ENCODE measurements around the gene PRR11.
"Not testable (repeated sequence)": the region's sequence is repeated elsewhere in the genome, so short reads cannot be mapped to it uniquely, and the experiment has no call there.

PRR11 gene

DNA sequence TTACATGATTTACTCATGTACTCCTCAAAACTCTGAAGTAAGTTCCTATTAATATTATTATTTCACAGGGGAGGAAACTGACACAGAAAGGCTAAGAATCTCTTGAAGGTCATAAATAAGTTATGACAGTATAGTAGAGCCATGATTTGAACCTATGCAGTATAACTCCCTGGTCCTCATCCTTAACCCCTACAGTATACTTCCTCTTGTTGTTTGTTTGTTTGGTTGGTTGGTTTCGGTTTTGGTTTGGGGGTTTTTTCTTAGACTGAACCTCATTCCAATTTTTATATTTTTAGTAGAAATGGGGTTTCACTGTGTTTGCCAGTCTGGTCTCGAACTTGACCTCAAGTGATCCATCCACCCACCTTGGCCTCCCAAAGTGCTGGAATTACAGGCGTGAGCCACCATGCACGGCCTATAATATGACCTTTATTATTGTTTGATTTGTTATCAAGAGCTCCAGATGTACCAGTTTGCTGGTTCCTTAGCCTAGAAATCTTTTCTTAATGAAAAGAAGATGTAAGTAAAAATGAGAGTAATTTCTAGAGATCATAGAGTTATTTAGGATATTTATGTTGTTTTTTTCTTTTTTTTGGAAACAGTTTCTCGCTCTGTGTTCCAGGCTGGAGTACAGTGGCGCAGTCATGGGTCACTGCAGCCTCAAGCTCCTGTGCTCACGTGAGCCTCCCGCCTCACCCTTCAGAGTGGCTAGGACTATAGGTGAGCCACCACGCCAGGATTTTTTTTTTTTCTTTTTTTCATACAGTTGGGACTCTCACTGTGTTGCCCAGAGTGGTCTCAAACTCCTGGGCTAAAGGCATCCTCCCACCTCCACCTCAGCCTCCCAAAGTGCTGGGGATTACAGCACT is 4.8 kb downstream of the PRR11 start:
- Mint-ChIP-seq H3K4me3 (peak overlapping the region; percentile 61), H3K4me1 (peaks cover 19% of the 10 kb centered on the region), H3K27ac (ENCODE audit: low read depth) (peak overlapping the region; percentile 86), H3K27me3 (no peaks in the 10 kb centered on the region), H3K9me3 (no peaks in the 10 kb centered on the region), H3K36me3 (ENCODE audit: insufficient read depth) (peaks cover 7% of the 10 kb centered on the region)
- ATAC-seq (replicated peaks; ENCODE audit: extremely low read depth, poor library complexity, severe bottlenecking): no peak
- DNase-seq (ENCODE audit: low spot score in 2 of 2): no peak

DNA sequence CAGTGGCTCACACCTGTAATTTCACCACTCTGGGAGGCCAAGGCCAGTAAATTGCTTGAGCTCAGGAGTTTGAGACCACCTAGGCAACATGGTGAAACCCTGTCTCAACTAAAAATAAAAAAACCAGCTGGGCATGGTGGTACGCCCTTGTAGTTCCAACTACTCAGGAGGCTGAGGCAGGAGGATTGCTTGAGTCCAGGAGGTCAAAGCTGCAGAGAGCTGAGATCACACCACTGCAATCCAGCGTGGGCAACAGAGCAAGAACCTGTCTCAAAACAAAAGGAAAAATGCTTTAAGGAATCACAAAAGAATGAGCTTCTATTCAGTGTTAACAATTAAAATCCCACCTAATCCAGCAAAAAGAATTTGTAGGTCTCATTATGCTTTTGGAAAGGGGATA is 5.9 kb downstream of the PRR11 start:
- Mint-ChIP-seq H3K27ac (ENCODE audit: low read depth) (peak overlapping the region; percentile 85), H3K36me3 (ENCODE audit: insufficient read depth) (peaks cover 7% of the 10 kb centered on the region), H3K27me3 (no peaks in the 10 kb centered on the region), H3K4me3 (no peak overlapping the region), H3K4me1 (peaks cover 19% of the 10 kb centered on the region), H3K9me3 (no peaks in the 10 kb centered on the region)
- ATAC-seq (replicated peaks; ENCODE audit: extremely low read depth, poor library complexity, severe bottlenecking): no peak
- no peak for DNase-seq (ENCODE audit: low spot score in 2 of 2)

DNA sequence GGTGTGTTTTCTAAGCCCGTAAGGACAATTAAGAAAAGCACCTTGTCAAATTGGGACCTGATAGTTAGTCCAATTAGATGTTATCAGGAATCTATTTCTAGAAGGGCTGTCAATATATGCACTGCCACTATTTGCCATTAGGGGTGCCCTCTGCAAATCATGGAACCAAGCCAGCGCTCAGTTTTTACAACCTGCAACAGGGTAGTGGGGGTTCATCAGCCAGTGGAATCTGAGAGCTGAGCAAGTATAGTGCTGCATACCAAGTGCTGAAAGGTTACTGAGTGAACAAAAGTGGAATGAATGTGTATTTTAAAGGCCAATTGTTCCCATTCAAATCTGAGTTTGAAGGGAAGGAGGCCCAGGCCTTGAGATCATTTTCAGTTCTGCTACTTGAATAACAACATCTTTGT is 10.4 kb downstream of the PRR11 start:
- ATAC-seq (replicated peaks; ENCODE audit: extremely low read depth, poor library complexity, severe bottlenecking): peak; percentile 65
- Mint-ChIP-seq H3K9me3 (no peaks in the 10 kb centered on the region), H3K27me3 (no peaks in the 10 kb centered on the region), H3K36me3 (ENCODE audit: insufficient read depth) (peaks cover 4% of the 10 kb centered on the region), H3K27ac (ENCODE audit: low read depth) (no peak overlapping the region), H3K4me1 (peaks cover 5% of the 10 kb centered on the region), H3K4me3 (no peak overlapping the region)
- peak in 1 of 2 donors; percentile 28 for DNase-seq (ENCODE audit: low spot score in 2 of 2)

DNA sequence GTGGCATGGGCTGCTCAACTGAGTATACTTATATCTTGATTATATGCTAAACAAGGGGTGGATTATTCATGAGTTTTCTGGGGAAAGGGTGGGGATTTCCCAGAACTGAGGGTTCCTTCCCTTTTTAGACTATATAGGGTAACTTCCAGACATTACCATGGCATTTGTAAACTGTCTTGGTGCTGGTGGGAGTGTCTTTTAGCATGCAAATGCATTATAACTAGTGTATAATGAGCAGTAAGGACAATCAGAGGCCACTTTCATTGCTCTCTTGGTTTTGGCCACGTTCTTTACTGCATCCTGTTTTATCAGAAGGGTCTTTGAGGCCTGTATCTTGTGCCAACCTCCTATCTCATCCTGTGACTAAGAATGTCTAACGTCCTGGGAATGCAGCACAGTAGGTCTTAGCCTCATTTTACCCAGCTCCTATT is 12.0 kb downstream of the PRR11 start:
- DNase-seq (ENCODE audit: low spot score in 2 of 2) (no peak), ATAC-seq (replicated peaks; ENCODE audit: extremely low read depth, poor library complexity, severe bottlenecking) (no peak)
- H3K4me1 Mint-ChIP-seq: peaks cover 5% of the 10 kb centered on the region
- no peak overlapping the region for H3K27ac Mint-ChIP-seq (ENCODE audit: low read depth)
- H3K36me3 Mint-ChIP-seq (ENCODE audit: insufficient read depth): peaks cover 1% of the 10 kb centered on the region
- no peaks in the 10 kb centered on the region for H3K9me3 Mint-ChIP-seq
- H3K27me3 Mint-ChIP-seq: no peaks in the 10 kb centered on the region
- no peak overlapping the region for H3K4me3 Mint-ChIP-seq

DNA sequence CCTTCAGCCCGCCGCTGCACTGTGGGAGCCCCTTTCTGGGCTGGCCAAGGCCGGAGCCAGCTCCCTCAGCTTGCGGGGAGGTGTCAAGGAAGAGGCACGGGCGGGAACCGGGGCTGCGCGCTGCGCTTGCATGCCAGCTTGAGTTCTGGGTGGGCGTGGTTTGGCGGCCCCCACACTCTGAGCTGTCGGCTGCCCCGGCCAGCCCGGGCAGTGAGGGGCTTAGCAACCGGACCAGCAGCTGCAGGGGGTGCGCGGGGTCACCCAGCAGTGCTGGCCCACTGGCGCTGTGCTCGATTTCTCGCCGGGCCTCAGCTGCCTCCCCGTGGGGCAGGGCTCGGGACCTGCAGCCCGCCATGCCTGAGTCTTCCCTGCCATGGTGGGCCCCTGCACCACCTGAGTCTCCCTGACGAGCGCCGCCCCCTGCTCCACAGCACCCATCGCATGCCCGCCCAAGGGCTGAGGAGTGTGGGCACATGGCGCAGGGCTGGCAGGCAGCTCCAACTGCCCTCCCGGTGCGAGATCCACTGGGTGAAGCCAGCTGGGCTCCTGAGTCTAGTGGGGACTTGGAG is 17.0 kb downstream of the PRR11 start:
- H3K4me1 Mint-ChIP-seq: peaks cover 5% of the 10 kb centered on the region
- DNase-seq (ENCODE audit: low spot score in 2 of 2) (no peak), ATAC-seq (replicated peaks; ENCODE audit: extremely low read depth, poor library complexity, severe bottlenecking) (no peak)
- H3K4me3 Mint-ChIP-seq: no peak overlapping the region
- no peak overlapping the region for H3K27ac Mint-ChIP-seq (ENCODE audit: low read depth)
- no peaks in the 10 kb centered on the region for H3K9me3 Mint-ChIP-seq
- no peaks in the 10 kb centered on the region for H3K27me3 Mint-ChIP-seq
- no peaks in the 10 kb centered on the region for H3K36me3 Mint-ChIP-seq (ENCODE audit: insufficient read depth)

DNA sequence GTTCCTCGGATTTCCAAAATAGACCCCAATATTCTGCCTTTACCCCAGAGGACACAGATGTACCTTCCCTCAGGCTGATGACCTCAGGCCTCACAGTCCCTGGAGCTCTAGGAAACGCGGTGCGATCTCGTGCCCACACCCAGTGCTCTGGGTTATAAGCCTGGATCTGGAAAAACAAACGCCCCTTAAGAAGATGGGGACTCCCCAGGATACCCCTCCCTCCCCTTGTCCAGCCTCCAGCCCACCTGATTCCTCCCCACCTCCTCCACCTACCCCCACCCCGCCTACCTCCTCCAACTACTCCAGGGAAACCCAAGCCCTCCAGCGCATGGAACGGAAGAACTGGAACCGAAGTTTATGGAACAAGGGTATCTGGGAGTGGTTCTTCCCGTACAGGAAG is 19.1 kb downstream of the PRR11 start:
- no peak overlapping the region for H3K4me3 Mint-ChIP-seq
- ATAC-seq (replicated peaks; ENCODE audit: extremely low read depth, poor library complexity, severe bottlenecking) (no peak), DNase-seq (ENCODE audit: low spot score in 2 of 2) (no peak)
- H3K4me1 Mint-ChIP-seq: peaks cover 10% of the 10 kb centered on the region
- H3K9me3 Mint-ChIP-seq: no peaks in the 10 kb centered on the region
- H3K36me3 Mint-ChIP-seq (ENCODE audit: insufficient read depth): no peaks in the 10 kb centered on the region
- H3K27me3 Mint-ChIP-seq: no peaks in the 10 kb centered on the region
- H3K27ac Mint-ChIP-seq (ENCODE audit: low read depth): no peak overlapping the region

DNA sequence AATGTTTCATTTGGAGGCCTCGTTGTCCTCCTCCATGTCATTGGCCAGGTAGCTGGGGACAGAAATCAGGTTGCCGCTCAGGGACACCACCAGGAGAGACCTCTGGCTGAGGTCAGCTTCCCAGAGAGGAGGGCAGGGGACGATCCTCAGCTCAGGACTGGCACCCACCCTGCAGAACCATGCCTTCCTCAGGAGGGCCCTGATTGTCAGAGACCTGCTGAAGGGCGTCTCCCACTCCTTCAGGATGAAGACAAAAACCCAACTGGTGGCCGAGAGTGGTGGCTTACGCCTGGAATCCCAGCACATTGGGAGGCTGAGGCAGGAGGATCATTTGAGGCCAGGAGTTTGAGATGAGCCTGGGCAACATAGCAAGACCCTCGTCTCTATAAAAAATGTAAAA is 19.5 kb downstream of the PRR11 start:
- H3K27ac Mint-ChIP-seq (ENCODE audit: low read depth): no peak overlapping the region
- no peak overlapping the region for H3K4me3 Mint-ChIP-seq
- H3K36me3 Mint-ChIP-seq (ENCODE audit: insufficient read depth): no peaks in the 10 kb centered on the region

DNA sequence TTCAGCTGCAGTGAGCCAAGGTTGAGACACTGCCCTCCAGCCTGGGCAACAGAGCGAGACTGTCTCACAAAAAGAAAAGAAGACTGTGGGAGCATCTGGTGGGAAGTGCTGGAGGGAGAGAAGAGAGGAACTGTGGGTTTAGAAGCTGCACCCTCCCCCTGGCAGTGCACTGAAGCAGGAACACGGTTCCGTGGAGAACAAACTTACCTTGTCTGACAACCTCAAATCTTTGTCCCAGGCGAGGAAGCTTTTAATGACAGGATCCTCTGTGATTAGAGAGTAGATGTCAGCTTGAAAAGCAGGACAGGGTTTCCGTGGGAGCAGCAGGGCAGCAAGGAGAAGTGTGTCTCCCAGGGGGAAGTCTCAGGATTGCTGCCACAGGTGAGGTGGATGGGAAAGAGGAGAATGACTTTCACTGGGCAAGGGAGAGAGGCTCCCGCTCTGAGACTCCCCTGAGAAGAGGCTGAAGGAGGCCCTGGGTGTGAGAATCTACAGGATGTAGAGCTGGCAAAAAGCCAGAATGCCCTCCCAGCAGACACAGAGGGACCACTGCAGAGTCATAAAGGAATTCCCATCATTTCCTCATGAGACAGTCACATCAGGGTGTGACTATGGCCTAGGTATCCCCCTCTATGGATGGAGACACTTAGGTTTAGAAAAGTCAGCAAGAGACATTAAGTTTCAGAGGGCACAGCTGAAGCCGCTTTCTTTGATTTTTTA is 22.9 kb downstream of the PRR11 start:
- no peak overlapping the region for H3K27ac Mint-ChIP-seq (ENCODE audit: low read depth)
- H3K4me1 Mint-ChIP-seq: peaks cover 5% of the 10 kb centered on the region
- no peaks in the 10 kb centered on the region for H3K27me3 Mint-ChIP-seq
- no peak overlapping the region for H3K4me3 Mint-ChIP-seq
- H3K36me3 Mint-ChIP-seq (ENCODE audit: insufficient read depth): peaks cover 6% of the 10 kb centered on the region
- ATAC-seq (replicated peaks; ENCODE audit: extremely low read depth, poor library complexity, severe bottlenecking) (no peak), DNase-seq (ENCODE audit: low spot score in 2 of 2) (no peak)
- no peaks in the 10 kb centered on the region for H3K9me3 Mint-ChIP-seq

More for the DNA sequence above, 19.5 kb downstream of the PRR11 start:
- H3K27me3 Mint-ChIP-seq: no peaks in the 10 kb centered on the region
- ATAC-seq (replicated peaks; ENCODE audit: extremely low read depth, poor library complexity, severe bottlenecking) (no peak), DNase-seq (ENCODE audit: low spot score in 2 of 2) (no peak)
- no peaks in the 10 kb centered on the region for H3K9me3 Mint-ChIP-seq
- peaks cover 10% of the 10 kb centered on the region for H3K4me1 Mint-ChIP-seq

DNA sequence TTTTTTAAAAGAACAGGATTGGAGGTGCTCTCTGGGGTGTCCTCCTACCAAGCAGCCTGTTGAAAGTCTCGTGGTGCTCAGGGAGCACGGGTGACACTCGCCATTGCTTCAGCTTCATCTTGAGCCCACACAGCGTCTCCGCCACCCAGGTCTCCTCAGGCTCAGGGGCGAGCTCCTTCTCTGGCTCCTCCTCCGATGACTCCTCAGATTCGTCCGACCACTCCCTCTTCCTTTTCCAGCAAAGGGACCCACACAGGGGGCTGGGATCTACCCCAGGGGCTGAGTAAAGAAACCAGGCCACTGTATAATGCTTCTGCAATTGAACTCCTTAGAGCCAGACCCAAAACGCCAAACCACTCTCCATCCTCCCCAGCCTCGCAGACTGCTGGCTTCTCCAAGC is 24.1 kb downstream of the PRR11 start:
- ATAC-seq (replicated peaks; ENCODE audit: extremely low read depth, poor library complexity, severe bottlenecking); H3K36me3 Mint-ChIP-seq (ENCODE audit: insufficient read depth); H3K27me3 Mint-ChIP-seq; H3K4me1 Mint-ChIP-seq; H3K9me3 Mint-ChIP-seq; DNase-seq (ENCODE audit: low spot score in 2 of 2); H3K4me3 Mint-ChIP-seq: not testable (repeated sequence)
- H3K27ac Mint-ChIP-seq (ENCODE audit: low read depth): peak overlapping the region; percentile 52

DNA sequence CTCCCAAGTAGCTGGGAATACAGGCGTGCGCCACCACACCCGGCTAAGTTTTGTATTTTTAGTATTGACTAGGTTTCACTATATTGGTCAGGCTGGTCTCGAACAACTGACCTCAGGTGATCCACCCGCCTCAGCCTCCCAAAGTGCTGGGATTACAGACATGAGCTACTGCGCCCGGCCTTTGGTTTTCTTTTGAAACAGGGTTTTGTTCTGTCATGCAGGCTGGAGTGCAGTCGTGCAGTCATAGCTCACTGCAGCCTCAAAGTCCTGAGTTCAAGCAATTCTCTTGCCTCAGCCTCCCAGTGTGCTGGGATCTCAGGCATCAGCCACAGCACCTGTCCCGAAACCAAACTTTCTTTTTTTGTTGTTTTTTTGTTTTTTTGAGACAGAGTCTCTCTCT is 25.1 kb downstream of the PRR11 start:
- no peaks in the 10 kb centered on the region for H3K9me3 Mint-ChIP-seq
- no peak for ATAC-seq (replicated peaks; ENCODE audit: extremely low read depth, poor library complexity, severe bottlenecking)
- H3K4me3 Mint-ChIP-seq: no peak overlapping the region
- peaks cover 6% of the 10 kb centered on the region for H3K36me3 Mint-ChIP-seq (ENCODE audit: insufficient read depth)
- H3K27me3 Mint-ChIP-seq: no peaks in the 10 kb centered on the region
- H3K4me1 Mint-ChIP-seq: peaks cover 5% of the 10 kb centered on the region
- H3K27ac Mint-ChIP-seq (ENCODE audit: low read depth): no peak overlapping the region
- no peak for DNase-seq (ENCODE audit: low spot score in 2 of 2)

DNA sequence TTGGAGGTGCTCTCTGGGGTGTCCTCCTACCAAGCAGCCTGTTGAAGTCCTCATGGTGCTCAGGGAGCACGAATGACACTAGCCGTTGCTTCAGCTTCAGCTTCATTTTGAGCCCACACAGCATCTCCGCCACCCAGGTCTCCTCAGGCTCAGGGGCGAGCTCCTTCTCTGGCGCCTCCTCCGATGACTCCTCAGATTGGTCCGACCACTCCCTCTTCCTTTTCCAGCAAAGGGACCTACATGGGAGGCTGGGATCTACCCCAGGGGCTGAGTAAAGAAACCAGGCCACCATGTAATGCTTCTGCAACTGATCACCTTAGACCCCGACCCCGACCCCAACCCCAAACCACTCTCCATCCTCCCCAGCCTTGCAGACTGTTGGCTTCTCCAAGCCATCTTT is 25.9 kb downstream of the PRR11 start:
- H3K9me3 Mint-ChIP-seq: no peaks in the 10 kb centered on the region
- peaks cover 5% of the 10 kb centered on the region for H3K4me1 Mint-ChIP-seq
- H3K36me3 Mint-ChIP-seq (ENCODE audit: insufficient read depth): peaks cover 8% of the 10 kb centered on the region
- ATAC-seq (replicated peaks; ENCODE audit: extremely low read depth, poor library complexity, severe bottlenecking) (no peak), DNase-seq (ENCODE audit: low spot score in 2 of 2) (no peak)
- no peak overlapping the region for H3K4me3 Mint-ChIP-seq
- no peak overlapping the region for H3K27ac Mint-ChIP-seq (ENCODE audit: low read depth)
- H3K27me3 Mint-ChIP-seq: no peaks in the 10 kb centered on the region

DNA sequence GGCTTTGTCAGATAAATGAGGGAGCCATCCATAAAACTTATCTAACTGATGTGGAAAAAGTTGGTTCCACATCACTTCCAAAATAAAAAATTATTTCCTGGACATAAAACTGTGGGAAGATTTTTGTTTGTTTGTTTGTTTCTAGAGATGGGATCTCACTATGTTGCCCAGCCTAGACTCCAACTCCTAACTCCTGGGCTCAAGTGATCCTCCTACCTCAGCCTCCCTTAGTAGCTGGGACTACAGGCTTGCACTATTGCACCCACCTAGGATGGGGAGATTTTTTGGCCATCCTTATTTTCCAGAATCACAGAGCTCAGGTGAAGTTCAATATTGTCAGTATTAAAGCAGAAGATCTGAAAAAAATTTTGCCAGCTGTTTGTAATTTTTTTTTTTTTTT is 30.5 kb downstream of the PRR11 start:
- no peaks in the 10 kb centered on the region for H3K27me3 Mint-ChIP-seq
- no peaks in the 10 kb centered on the region for H3K4me1 Mint-ChIP-seq
- no peak for ATAC-seq (replicated peaks; ENCODE audit: extremely low read depth, poor library complexity, severe bottlenecking)
- no peak overlapping the region for H3K4me3 Mint-ChIP-seq
- H3K9me3 Mint-ChIP-seq: no peaks in the 10 kb centered on the region
- H3K27ac Mint-ChIP-seq (ENCODE audit: low read depth): no peak overlapping the region
- H3K36me3 Mint-ChIP-seq (ENCODE audit: insufficient read depth): peaks cover 14% of the 10 kb centered on the region
- DNase-seq (ENCODE audit: low spot score in 2 of 2): no peak

DNA sequence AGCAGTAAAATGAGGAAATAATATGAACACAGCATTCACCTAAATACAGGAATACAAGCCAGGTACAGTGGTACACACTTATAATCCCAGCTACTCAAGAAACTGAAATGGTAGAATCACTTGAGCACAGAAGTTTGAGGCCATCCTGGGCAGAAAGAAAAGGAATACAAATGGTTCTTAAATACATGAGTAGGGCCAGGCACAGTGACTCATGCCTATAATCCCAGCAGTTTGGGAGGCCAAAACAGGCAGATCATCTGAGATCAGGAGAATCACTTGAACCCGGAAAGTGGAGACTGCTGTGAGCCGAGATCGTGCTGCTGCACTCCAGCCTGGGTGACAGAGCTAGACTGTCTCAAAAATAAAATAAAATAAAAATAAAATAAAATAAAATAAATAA is 31.3 kb downstream of the PRR11 start:
- H3K27ac Mint-ChIP-seq (ENCODE audit: low read depth): no peak overlapping the region
- ATAC-seq (replicated peaks; ENCODE audit: extremely low read depth, poor library complexity, severe bottlenecking) (no peak), DNase-seq (ENCODE audit: low spot score in 2 of 2) (no peak)
- H3K36me3 Mint-ChIP-seq (ENCODE audit: insufficient read depth): peaks cover 13% of the 10 kb centered on the region
- no peaks in the 10 kb centered on the region for H3K27me3 Mint-ChIP-seq
- no peaks in the 10 kb centered on the region for H3K9me3 Mint-ChIP-seq
- no peaks in the 10 kb centered on the region for H3K4me1 Mint-ChIP-seq
- no peak overlapping the region for H3K4me3 Mint-ChIP-seq

Data from central memory CD8-positive, alpha-beta T cell (primary cell).